HK-2 (cell line): Measurements from ENCODE around the gene CAPN1.
"Not testable (repeated sequence)": the region's sequence is repeated elsewhere in the genome, so short reads cannot be mapped to it uniquely, and the experiment has no call there.

Experiments
- DNase-seq: peaks from one replicate; pipeline ENCODE4 v3.0.0-alpha.2; 2018; ENCODE audit not compliant: unreplicated experiment

CAPN1 gene

GRCh38 chr11:65181569-65182257, at the start of gene CAPN1:
CAPN1 (plus strand) TSS chr11:65181928; CDS start chr11:65182702, 774 bp downstream.
- DNase-seq = peak; percentile 81

GRCh38 chr11:65132238-65132987, 49.3 kb upstream of the CAPN1 start:
- DNase-seq = no peak

GRCh38 chr11:65132988-65133700, 48.6 kb upstream of the CAPN1 start:
- peak; percentile 26 for DNase-seq

- DNase-seq = no peak
Measured at GRCh38 chr11:65133724-65134123, 48.0 kb upstream of the CAPN1 start.

- DNase-seq = peak; percentile 82
Measured at GRCh38 chr11:65134240-65134951, 47.3 kb upstream of the CAPN1 start, which contains the start of gene SYVN1. SYVN1 (minus strand) TSS chr11:65134519; CDS start chr11:65133601, 918 bp downstream.

GRCh38 chr11:65134952-65135632, 46.6 kb upstream of the CAPN1 start:
- peak; percentile 80 for DNase-seq

- DNase-seq = no peak
Measured at GRCh38 chr11:65135633-65136145, 46.0 kb upstream of the CAPN1 start.

GRCh38 chr11:65136515-65137096, 45.1 kb upstream of the CAPN1 start:
- DNase-seq = no peak

GRCh38 chr11:65141896-65142494, 39.7 kb upstream of the CAPN1 start:
- DNase-seq = no peak

GRCh38 chr11:65147352-65148075, 34.2 kb upstream of the CAPN1 start:
- no peak for DNase-seq

GRCh38 chr11:65148657-65149056, 33.1 kb upstream of the CAPN1 start:
- no peak for DNase-seq

GRCh38 chr11:65150131-65150508, 31.6 kb upstream of the CAPN1 start:
- DNase-seq = not testable (repeated sequence)

GRCh38 chr11:65150509-65151299, 31.0 kb upstream of the CAPN1 start:
- DNase-seq = peak; percentile 82

- DNase-seq = no peak
Measured at GRCh38 chr11:65151331-65151899, 30.3 kb upstream of the CAPN1 start.

- DNase-seq = no peak
Measured at GRCh38 chr11:65152122-65152521, 29.6 kb upstream of the CAPN1 start.

GRCh38 chr11:65156256-65156655, 25.5 kb upstream of the CAPN1 start:
- no peak for DNase-seq

- DNase-seq = no peak
Measured at GRCh38 chr11:65156926-65157325, 24.8 kb upstream of the CAPN1 start.

- DNase-seq = no peak
Measured at GRCh38 chr11:65157336-65157735, 24.4 kb upstream of the CAPN1 start.
